Chondrocyte (in vitro differentiated cells): ENCODE results near the gene SERPINB1. TPM values are rescaled to one million over a fixed set of nuclear protein-coding genes. Genes with fewer than 3 reads are reported as not detected.

Source experiments
- DNase-seq: peaks from one replicate; pipeline ENCODE4 v3.0.0; 2021; ENCODE audit warnings: mixed read lengths, low spot score
- H3K27ac Mint-ChIP-seq: one replicate; pipeline ENCODE4 v1.8.0; 2021; ENCODE audit warnings: mild to moderate bottlenecking, moderate library complexity, mixed read lengths; ENCODE audit not compliant: unreplicated experiment
- H3K27me3 Mint-ChIP-seq: 2 replicates; pipeline ENCODE4 v1.8.0; 2021; ENCODE audit warnings: low read depth, mixed read lengths
- H3K36me3 Mint-ChIP-seq: 2 replicates; pipeline ENCODE4 v1.8.0; 2021; ENCODE audit warnings: low read depth, mixed read lengths
- H3K4me1 Mint-ChIP-seq: 2 replicates; pipeline ENCODE4 v1.8.0; 2021; ENCODE audit warnings: low read depth, mild to moderate bottlenecking, mixed read lengths
- H3K4me3 Mint-ChIP-seq: one replicate; pipeline ENCODE4 v1.8.0; 2021; ENCODE audit warnings: mild to moderate bottlenecking, moderate library complexity, mixed read lengths; ENCODE audit not compliant: unreplicated experiment
- H3K9me3 Mint-ChIP-seq: 2 replicates; pipeline ENCODE4 v1.8.0; 2021; ENCODE audit warnings: low read depth, mixed read lengths
- total RNA-seq: library from RNA; stranded (reverse); gene quantifications from 3 replicates; pipeline ENCODE4 v1.2.1, GENCODE V29; 2021
- TF ChIP-seq, protein P1 (sequence below): fragments of 200-600 bp; sonication (generic); IDR thresholded peaks from 2 replicates; pipeline ENCODE4 v1.5.0; 2021; ENCODE audit warnings: antibody characterized with exemption, mild to moderate bottlenecking, moderate library complexity

SERPINB1 gene
- total RNA-seq, 1 donor from 2014 or later, result 9.1 TPM

GRCh38 chr6:2876210-2877056, 34.8 kb upstream of the SERPINB1 start:
- H3K36me3 Mint-ChIP-seq, result peaks cover 3% of the 10 kb centered on the region
- TF ChIP-seq, protein P1, sequence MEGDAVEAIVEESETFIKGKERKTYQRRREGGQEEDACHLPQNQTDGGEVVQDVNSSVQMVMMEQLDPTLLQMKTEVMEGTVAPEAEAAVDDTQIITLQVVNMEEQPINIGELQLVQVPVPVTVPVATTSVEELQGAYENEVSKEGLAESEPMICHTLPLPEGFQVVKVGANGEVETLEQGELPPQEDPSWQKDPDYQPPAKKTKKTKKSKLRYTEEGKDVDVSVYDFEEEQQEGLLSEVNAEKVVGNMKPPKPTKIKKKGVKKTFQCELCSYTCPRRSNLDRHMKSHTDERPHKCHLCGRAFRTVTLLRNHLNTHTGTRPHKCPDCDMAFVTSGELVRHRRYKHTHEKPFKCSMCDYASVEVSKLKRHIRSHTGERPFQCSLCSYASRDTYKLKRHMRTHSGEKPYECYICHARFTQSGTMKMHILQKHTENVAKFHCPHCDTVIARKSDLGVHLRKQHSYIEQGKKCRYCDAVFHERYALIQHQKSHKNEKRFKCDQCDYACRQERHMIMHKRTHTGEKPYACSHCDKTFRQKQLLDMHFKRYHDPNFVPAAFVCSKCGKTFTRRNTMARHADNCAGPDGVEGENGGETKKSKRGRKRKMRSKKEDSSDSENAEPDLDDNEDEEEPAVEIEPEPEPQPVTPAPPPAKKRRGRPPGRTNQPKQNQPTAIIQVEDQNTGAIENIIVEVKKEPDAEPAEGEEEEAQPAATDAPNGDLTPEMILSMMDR, result no peak
- peaks cover 9% of the 10 kb centered on the region for H3K27me3 Mint-ChIP-seq
- peak overlapping the region; percentile 79 for H3K4me3 Mint-ChIP-seq
- peak overlapping the region; percentile 81 for H3K27ac Mint-ChIP-seq
- DNase-seq, result no peak
- peaks cover 8% of the 10 kb centered on the region for H3K9me3 Mint-ChIP-seq
- H3K4me1 Mint-ChIP-seq, result peaks cover 11% of the 10 kb centered on the region

DNA sequence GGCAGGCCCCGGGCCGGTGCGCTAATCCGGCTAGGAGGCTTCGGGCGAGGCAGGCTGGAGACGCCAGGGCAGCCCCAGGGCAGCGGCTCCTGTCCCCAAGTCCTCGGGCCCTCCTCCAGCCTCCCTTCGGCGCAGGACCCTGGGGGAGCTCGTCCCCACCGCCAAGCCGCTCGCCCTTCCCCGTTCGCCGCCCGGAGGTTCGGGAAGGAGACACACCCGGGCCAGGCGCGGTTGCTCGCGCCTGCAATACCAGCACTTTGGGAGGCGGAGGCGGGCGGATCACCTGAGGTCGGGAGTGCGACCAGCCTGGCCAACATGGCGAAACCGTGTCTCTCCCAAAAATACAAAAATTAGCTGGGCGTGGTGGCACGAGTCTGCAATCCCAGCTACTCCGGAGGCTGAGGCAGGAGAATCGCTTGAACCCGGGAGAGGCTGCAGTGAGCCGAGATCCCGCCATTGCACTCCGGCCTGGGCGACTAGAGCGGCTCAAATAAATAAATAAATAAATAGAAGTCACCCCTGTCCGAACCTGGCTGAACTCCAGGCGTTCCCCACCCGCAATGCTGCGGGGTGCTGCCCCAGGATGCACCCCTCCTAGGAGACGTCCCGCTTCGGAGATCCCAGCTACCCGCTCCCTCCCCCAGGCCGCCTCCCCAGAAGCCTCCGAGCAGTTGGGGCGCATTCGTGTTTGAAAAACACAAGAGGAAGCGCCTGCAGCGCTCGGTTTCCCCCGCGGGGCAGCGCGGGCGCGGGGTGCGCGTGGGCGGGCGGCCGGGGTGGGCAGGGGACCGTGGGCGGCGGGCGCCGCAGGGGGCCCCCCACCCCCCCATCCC, 33.9 kb upstream of the SERPINB1 start:
- Mint-ChIP-seq H3K9me3 (peaks cover 3% of the 10 kb centered on the region), H3K27ac (no peak overlapping the region), H3K36me3 (peaks cover 2% of the 10 kb centered on the region), H3K4me1 (peaks cover 11% of the 10 kb centered on the region), H3K27me3 (peaks cover 6% of the 10 kb centered on the region), H3K4me3 (peak overlapping the region; percentile 70)
- TF ChIP-seq, protein P1, result peak; percentile 9
- DNase-seq, result no peak

DNA sequence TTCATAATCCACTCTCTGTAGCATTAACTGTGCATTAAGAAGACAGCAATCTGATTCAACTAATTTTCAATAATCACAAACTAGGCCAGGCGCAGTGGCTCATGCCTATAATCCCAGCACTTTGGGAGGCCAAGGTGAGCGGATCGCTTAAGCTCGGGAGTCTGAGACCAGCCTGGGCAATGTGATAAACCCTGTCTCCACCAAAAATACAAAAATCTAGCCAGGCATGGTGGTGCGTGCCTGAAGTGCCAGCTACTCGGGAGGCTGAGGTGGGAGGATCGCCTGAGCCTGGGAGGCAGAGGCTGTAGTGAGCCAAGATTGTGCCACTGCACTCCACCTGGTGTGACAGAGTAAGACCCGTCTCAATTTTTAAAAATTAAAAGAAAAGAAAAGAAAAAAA, 32.0 kb upstream of the SERPINB1 start:
- no peak overlapping the region for H3K27ac Mint-ChIP-seq
- peaks cover 4% of the 10 kb centered on the region for H3K9me3 Mint-ChIP-seq
- peaks cover 2% of the 10 kb centered on the region for H3K36me3 Mint-ChIP-seq
- H3K4me3 Mint-ChIP-seq, result no peak overlapping the region
- DNase-seq, result no peak
- TF ChIP-seq, protein P1, result no peak
- no peaks in the 10 kb centered on the region for H3K27me3 Mint-ChIP-seq
- H3K4me1 Mint-ChIP-seq, result peaks cover 11% of the 10 kb centered on the region

DNA sequence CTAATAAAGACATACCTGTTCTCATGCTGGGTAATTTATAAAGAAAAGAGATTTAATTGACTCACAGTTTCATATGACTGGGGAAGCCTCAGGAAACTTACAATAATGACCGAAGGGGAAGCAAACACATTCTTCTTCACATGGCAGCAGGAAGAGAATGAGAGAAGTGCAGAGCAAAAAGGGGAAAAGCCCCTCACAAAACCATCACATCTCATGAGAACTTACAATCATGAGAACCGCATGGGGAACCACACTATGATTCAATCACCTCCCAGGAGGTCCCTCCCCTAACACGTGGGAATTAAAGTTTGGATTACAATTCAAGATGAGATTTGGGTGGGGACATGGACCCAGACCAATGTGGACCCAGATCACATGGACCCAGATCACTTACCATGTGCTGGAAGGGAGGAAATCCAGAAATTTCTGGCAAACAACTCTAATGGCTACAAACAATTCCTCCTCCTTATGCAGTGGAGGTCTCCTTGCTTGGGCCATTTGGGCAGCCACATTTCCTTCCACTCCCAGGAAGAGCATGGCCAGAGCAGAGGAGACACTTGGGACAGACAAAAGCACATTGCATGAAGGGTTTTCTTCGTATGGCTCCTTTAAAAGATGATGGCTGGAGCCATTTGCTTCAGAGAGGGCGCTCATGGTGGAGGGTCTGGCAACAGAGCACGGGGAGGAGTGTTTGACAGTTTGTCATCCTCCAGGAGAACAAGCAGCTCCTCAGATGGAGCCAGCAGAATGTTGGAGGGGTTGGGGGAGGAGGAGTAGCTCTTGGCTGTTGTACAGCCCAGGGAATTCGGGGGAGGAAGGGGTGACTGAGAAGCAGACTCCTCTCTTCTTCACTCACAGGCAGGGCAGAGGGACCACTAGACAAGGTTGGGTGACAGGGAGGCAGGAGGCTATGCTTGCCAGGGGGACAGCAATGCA, 31.0 kb upstream of the SERPINB1 start:
- H3K36me3 Mint-ChIP-seq, result peaks cover 2% of the 10 kb centered on the region
- no peak for DNase-seq
- no peaks in the 10 kb centered on the region for H3K27me3 Mint-ChIP-seq
- peaks cover 11% of the 10 kb centered on the region for H3K4me1 Mint-ChIP-seq
- no peak overlapping the region for H3K4me3 Mint-ChIP-seq
- TF ChIP-seq, protein P1, result no peak
- H3K27ac Mint-ChIP-seq, result no peak overlapping the region
- H3K9me3 Mint-ChIP-seq, result peaks cover 4% of the 10 kb centered on the region
